Mucosa of stomach (tissue), 1 donor: ENCODE results near the gene DAND5.

Experiments used
- H3K27me3 ChIP-seq: one replicate; pipeline ENCODE4 v1.7.0; 2013; ENCODE audit warnings: mild to moderate bottlenecking, low read length; ENCODE audit not compliant: control insufficient read depth, insufficient read depth
- H3K36me3 ChIP-seq: one replicate; pipeline ENCODE4 v1.7.0; 2013; ENCODE audit warnings: low read length; ENCODE audit not compliant: control insufficient read depth, insufficient read depth
- H3K4me1 ChIP-seq: one replicate; pipeline ENCODE4 v1.7.0; 2013; ENCODE audit warnings: mild to moderate bottlenecking, low read length; ENCODE audit not compliant: control insufficient read depth, insufficient read depth
- H3K4me3 ChIP-seq: one replicate; pipeline ENCODE4 v1.7.0; 2013; ENCODE audit warnings: low read length
- H3K9ac ChIP-seq: one replicate; pipeline ENCODE4 v1.7.0; 2013; ENCODE audit warnings: mild to moderate bottlenecking, low read length, moderate library complexity
- H3K9me3 ChIP-seq: one replicate; pipeline ENCODE4 v1.7.0; 2013; ENCODE audit warnings: mild to moderate bottlenecking, low read length, moderate library complexity; ENCODE audit not compliant: control insufficient read depth
- donor health status: Pancreatic carcinoma.

DAND5 gene

DNA sequence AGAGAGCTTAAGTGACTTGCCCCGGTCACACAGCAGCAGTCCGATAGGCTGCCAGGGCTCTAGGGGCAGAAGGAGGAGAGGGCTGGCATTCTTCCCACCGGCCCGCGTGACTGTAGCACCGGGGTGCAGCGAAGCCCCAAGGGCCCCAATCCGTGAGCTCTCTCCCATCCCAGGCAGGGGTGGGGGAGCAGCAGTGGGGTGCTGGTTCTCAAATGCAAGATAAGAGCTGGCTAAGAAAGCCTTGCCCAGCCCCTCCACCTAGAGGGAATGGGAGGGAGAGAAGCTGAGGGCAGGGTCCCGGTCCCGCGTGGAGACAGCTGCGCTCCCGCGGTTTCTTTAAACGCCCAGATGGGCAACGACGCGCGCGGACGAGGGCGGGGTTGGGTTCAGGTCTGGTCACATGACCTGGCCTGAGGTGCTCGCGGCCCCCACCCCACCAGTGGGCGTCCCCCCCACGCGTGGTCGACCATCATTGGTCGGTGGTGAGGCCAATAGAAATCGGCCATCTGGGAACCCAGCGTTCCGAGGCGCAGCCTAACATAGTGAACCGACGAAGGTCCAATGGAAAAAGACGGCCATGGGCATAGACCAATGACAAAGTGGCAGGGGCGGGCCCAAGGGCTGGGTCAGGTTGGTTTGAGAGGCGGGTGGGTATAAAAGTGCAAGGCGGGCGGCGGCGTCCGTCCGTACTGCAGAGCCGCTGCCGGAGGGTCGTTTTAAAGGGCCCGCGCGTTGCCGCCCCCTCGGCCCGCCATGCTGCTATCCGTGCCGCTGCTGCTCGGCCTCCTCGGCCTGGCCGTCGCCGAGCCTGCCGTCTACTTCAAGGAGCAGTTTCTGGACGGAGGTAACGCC is 31.2 kb upstream of the DAND5 start, which contains the start of gene CALR:
Gene CALR, plus strand, starts transcription at position 683 of the 852 bp plus-strand sequence. Its CDS starts 71 bp downstream, at position 754.
- Histone ChIP-seq H3K27me3 (no peaks in the 10 kb centered on the region), H3K4me1 (peaks cover 33% of the 10 kb centered on the region), H3K36me3 (peaks cover 25% of the 10 kb centered on the region), H3K9me3 (no peaks in the 10 kb centered on the region), H3K4me3 (peak within 1 kb of the TSS; percentile 98), H3K9ac (peak within 1 kb of the TSS; percentile 99)

DNA sequence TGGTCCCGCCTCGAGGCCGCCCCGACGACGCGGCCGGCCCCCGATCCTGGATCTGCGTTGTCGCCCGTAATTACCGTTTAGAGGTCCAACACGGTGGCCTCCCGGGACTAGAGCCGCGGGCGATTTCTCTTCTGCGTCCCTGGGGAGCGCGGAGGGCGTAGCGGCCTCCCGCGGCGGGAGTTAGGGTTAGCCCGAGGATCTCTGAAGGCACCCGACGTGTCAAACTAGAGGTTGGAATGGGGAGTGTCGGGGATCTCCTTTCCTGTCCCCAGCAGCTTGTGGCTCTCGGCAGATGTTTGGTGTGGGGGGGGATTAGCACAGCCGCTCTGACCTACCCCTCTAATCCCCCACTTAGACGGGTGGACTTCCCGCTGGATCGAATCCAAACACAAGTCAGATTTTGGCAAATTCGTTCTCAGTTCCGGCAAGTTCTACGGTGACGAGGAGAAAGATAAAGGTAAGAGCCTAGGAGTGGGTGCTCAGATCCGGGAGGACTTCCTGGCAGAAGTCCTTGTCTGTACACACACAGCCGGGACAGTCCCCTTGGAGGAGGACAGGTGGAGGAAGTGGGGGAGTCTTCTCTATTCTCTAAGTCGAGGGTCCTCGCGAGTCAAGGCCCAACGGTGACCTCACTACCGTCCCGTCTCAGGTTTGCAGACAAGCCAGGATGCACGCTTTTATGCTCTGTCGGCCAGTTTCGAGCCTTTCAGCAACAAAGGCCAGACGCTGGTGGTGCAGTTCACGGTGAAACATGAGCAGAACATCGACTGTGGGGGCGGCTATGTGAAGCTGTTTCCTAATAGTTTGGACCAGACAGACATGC is 30.4 kb upstream of the DAND5 start:
- Histone ChIP-seq H3K9me3 (no peaks in the 10 kb centered on the region), H3K4me1 (peaks cover 39% of the 10 kb centered on the region), H3K36me3 (peaks cover 30% of the 10 kb centered on the region), H3K9ac (peak overlapping the region; percentile 99), H3K4me3 (peak overlapping the region; percentile 98), H3K27me3 (no peaks in the 10 kb centered on the region)

DNA sequence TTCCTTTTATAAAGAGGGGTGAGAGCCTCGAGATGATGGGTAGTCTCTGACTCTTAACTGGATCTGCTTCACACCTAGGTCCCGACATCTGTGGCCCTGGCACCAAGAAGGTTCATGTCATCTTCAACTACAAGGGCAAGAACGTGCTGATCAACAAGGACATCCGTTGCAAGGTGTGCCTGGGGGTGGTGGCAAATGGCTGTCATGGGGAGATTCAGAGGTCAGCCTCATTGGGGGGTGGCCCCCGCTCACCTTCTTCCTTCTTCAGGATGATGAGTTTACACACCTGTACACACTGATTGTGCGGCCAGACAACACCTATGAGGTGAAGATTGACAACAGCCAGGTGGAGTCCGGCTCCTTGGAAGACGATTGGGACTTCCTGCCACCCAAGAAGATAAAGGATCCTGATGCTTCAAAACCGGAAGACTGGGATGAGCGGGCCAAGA is 29.4 kb upstream of the DAND5 start:
- Histone ChIP-seq H3K9me3 (no peaks in the 10 kb centered on the region), H3K4me1 (peaks cover 39% of the 10 kb centered on the region), H3K27me3 (no peaks in the 10 kb centered on the region), H3K9ac (peak overlapping the region; percentile 99), H3K4me3 (peak overlapping the region; percentile 98), H3K36me3 (peaks cover 30% of the 10 kb centered on the region)

DNA sequence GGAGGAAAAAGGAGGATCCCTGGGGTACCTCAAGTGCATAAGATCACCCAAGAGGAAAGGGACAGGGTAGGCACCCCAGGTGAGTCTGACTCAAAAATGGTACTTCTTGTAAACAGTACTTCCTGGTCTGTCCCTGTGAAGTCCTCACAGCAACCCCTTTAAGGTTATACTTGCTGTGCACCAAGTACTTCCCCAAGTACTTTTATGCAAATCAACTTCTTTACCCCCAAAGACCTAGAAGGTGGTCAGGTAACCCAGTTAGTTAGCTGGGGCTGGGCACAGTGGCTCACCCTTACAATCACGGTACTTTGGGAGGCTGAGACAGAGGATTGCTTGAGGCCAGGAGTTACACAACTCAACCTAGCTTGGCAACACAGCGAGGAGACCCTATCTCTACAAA is 28.5 kb upstream of the DAND5 start:
- peak overlapping the region; percentile 98 for H3K4me3 ChIP-seq
- no peaks in the 10 kb centered on the region for H3K27me3 ChIP-seq
- H3K9ac ChIP-seq: peak overlapping the region; percentile 99
- peaks cover 39% of the 10 kb centered on the region for H3K4me1 ChIP-seq
- no peaks in the 10 kb centered on the region for H3K9me3 ChIP-seq
- H3K36me3 ChIP-seq: peaks cover 30% of the 10 kb centered on the region

DNA sequence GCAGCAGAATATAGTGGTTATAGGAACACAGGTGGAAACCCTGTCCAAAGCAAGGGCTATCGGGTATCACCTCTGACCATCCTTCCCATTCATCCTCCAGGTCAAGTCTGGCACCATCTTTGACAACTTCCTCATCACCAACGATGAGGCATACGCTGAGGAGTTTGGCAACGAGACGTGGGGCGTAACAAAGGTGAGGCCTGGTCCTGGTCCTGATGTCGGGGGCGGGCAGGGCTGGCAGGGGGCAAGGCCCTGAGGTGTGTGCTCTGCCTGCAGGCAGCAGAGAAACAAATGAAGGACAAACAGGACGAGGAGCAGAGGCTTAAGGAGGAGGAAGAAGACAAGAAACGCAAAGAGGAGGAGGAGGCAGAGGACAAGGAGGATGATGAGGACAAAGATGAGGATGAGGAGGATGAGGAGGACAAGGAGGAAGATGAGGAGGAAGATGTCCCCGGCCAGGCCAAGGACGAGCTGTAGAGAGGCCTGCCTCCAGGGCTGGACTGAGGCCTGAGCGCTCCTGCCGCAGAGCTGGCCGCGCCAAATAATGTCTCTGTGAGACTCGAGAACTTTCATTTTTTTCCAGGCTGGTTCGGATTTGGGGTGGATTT is 25.8 kb upstream of the DAND5 start:
- Histone ChIP-seq H3K27me3 (no peaks in the 10 kb centered on the region), H3K9ac (peak overlapping the region; percentile 12), H3K9me3 (no peaks in the 10 kb centered on the region), H3K4me3 (no peak overlapping the region), H3K36me3 (peaks cover 30% of the 10 kb centered on the region), H3K4me1 (peaks cover 51% of the 10 kb centered on the region)

DNA sequence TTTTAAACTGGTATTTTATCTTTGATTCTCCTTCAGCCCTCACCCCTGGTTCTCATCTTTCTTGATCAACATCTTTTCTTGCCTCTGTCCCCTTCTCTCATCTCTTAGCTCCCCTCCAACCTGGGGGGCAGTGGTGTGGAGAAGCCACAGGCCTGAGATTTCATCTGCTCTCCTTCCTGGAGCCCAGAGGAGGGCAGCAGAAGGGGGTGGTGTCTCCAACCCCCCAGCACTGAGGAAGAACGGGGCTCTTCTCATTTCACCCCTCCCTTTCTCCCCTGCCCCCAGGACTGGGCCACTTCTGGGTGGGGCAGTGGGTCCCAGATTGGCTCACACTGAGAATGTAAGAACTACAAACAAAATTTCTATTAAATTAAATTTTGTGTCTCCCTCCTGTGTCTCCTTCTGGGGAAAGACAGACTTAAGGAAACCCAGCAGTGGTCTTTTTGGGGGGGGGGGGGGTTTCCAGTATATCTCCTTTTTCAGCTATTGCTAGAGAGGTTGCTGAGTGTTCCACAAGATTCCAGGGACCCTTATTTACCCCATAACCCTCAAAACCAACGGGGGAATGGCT is 25.2 kb upstream of the DAND5 start:
- H3K4me1 ChIP-seq: peaks cover 51% of the 10 kb centered on the region
- H3K36me3 ChIP-seq: peaks cover 36% of the 10 kb centered on the region
- no peak overlapping the region for H3K4me3 ChIP-seq
- no peak overlapping the region for H3K9ac ChIP-seq
- no peaks in the 10 kb centered on the region for H3K27me3 ChIP-seq
- H3K9me3 ChIP-seq: no peaks in the 10 kb centered on the region

DNA sequence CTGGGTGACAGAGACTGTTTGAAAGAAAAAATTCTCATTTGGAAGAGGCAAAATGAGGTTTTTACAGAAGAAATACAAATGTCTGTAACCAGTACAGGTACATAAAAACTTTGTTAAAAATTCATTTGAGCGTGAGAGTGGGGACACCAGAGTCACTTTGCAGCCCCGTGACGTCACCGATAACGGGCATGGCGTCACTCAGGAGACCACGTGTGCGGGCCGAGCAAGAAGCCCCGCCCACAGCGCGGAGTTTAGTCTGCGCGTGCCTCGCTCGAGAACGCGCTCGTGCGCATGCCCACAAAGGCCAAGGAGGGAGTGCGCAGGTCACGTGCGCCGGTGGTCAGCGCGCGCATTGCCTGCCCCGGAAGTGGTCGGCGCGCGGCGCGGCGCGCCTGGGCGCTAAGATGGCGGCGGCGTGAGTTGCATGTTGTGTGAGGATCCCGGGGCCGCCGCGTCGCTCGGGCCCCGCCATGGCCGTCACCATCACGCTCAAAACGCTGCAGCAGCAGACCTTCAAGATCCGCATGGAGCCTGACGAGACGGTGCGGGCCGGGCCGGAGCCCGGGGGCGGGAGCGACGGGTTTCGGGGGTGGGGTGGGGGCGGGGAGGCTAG is 23.8 kb upstream of the DAND5 start, which contains the start of gene RAD23A:
Gene RAD23A, plus strand, starts transcription at position 384 of the 613 bp plus-strand sequence. Its CDS starts 87 bp downstream, at position 471.
- no peaks in the 10 kb centered on the region for H3K9me3 ChIP-seq
- peak within 1 kb of the TSS; percentile 69 for H3K9ac ChIP-seq
- H3K4me1 ChIP-seq: peaks cover 39% of the 10 kb centered on the region
- H3K27me3 ChIP-seq: no peaks in the 10 kb centered on the region
- H3K4me3 ChIP-seq: peak within 1 kb of the TSS; percentile 53
- peaks cover 33% of the 10 kb centered on the region for H3K36me3 ChIP-seq

DNA sequence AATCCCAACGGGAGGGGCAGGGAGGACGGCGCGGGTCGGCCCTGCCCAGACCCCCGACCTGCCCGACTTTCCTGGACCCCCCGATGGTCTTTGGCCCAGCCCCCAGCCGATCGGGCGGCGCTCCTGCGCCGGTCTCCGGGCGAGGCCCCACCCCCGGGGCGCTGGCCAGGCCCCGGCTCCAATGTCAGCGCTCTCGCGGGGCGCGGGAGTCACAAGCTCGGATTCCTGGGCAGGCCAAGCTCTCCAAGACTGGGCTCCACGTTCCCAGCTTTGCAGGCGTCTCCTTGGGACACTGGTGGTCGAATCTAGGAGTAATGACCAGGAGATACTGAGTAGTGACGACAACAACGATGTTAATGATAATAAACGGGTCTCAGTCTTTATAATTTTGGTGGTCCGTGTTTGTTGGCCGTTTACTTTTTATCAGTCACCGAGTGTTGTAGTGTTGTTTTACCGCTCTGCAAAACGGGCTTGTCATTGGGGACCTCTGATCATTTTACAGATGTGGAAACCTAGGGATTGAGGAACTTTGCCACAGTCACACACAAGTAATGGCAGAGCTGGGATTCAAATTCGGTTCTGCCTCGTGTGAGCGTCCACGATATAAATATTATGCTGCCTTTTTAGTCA is 23.2 kb upstream of the DAND5 start:
- Histone ChIP-seq H3K36me3 (peaks cover 28% of the 10 kb centered on the region), H3K4me1 (peaks cover 33% of the 10 kb centered on the region), H3K27me3 (no peaks in the 10 kb centered on the region), H3K4me3 (peak overlapping the region; percentile 53), H3K9ac (peak overlapping the region; percentile 69), H3K9me3 (no peaks in the 10 kb centered on the region)

DNA sequence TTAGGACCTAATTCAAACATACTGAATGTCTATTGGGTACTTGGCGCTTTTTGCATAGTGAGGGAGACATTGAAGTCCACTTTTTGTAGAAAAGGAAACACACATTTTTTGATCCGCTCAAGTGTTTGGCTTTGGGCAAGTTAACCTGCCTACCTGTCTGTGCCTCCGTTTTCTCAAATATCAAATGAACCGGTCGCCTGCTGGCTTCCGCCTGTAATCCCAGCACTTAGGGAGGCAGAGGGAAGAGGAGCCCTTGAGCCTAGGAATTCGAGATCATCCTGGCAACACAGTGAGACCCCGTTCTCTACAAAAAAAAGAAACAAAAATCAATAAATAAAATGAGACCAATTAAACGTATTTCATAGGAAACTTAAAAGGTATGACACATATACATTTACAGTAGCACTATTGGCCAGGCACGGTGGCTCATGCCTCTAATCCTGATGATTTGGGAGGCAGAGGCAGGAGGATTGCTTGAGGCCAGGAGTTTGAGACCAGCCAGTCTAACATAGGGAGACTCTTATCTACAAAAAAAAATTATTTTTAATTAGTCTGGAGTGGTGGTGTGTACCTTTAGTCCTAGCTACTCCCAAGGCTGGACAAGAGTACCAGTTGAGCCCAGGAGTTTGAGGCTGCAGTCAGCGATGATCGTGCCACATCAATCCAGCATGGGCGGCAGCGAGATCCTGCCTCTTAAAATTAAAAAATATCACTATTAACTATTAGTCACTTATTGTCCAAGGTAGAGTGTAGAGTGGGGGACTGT is 22.5 kb upstream of the DAND5 start:
- no peak overlapping the region for H3K4me3 ChIP-seq
- peaks cover 28% of the 10 kb centered on the region for H3K4me1 ChIP-seq
- H3K9ac ChIP-seq: peak overlapping the region; percentile 69
- no peaks in the 10 kb centered on the region for H3K9me3 ChIP-seq
- H3K27me3 ChIP-seq: no peaks in the 10 kb centered on the region
- peaks cover 28% of the 10 kb centered on the region for H3K36me3 ChIP-seq

DNA sequence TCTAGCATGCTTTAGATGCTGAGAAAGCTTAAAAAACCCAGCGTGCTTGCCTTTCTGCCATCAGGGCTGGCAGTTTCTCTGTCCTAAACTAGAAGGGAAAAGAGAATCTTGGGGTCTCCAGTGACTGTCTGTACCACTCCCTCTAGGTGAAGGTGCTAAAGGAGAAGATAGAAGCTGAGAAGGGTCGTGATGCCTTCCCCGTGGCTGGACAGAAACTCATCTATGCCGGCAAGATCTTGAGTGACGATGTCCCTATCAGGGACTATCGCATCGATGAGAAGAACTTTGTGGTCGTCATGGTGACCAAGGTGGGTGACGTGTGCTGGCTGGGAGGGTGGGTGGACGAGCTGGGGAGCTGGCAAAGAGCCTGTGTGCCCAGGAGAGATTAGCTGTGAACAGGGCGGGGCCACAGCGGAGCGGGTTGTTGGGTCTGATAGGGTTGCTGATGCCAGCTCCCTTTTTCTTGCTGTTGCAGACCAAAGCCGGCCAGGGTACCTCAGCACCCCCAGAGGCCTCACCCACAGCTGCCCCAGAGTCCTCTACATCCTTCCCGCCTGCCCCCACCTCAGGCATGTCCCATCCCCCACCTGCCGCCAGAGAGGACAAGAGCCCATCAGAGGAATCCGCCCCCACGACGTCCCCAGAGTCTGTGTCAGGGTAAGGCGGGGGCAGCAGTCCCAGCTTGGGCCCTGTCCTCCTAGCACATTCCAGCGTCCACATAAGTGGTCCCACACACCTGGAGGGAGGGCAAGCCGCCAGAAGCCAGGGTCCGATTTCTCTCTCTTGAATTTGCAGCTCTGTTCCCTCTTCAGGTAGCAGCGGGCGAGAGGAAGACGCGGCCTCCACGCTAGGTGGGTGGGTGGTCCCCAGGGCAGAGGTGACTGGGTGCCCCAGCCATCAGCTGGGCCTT is 21.4 kb upstream of the DAND5 start:
- H3K27me3 ChIP-seq: no peaks in the 10 kb centered on the region
- peaks cover 28% of the 10 kb centered on the region for H3K4me1 ChIP-seq
- H3K36me3 ChIP-seq: peaks cover 22% of the 10 kb centered on the region
- H3K4me3 ChIP-seq: no peak overlapping the region
- H3K9ac ChIP-seq: no peak overlapping the region
- no peaks in the 10 kb centered on the region for H3K9me3 ChIP-seq
